ENCODE results near the gene CDH16.

CDH16 gene

DNA sequence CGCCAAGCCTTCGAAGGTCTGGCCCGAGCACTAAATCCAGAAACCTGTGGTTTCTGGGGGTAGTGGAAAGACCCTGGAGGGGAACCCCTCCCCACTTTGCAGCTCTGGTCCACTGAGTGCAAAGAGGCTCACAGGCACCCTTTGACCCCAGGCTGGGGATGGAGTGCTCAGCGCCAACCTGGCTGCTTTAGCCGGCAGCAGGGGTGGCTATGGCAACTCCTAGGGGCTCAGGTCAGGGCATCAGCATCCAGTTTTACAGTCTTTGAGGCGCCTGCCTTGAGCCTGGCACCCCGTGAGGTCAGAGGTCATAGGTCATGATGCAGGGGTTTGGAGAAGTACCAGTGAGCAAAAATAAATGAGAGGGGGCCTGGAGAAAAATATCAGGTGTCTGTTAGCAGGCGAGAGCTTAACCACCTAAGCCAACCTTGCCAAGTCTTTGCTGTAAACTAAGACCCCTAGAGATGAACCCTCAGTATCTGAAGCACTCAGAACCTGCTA, 56.6 kb downstream of the CDH16 start:
- TF ChIP-seq POLR2AphosphoS5 (IDR thresholded peaks at IDR 0.05; ENCODE audit: low read depth, low read length) (no peak), TAF1 (IDR thresholded peaks at IDR 0.05; ENCODE audit: borderline replicate concordance, insufficient read depth, low read length) (no peak), SIN3A (IDR thresholded peaks at IDR 0.05; ENCODE audit: borderline replicate concordance, insufficient read depth, low read length) (no peak), FOXP2 (optimal IDR thresholded peaks at IDR 0.05; ENCODE audit: borderline replicate concordance, extremely low read depth, extremely low read length, insufficient read depth) (no peak)
- TF ChIP-seq, protein P1, sequence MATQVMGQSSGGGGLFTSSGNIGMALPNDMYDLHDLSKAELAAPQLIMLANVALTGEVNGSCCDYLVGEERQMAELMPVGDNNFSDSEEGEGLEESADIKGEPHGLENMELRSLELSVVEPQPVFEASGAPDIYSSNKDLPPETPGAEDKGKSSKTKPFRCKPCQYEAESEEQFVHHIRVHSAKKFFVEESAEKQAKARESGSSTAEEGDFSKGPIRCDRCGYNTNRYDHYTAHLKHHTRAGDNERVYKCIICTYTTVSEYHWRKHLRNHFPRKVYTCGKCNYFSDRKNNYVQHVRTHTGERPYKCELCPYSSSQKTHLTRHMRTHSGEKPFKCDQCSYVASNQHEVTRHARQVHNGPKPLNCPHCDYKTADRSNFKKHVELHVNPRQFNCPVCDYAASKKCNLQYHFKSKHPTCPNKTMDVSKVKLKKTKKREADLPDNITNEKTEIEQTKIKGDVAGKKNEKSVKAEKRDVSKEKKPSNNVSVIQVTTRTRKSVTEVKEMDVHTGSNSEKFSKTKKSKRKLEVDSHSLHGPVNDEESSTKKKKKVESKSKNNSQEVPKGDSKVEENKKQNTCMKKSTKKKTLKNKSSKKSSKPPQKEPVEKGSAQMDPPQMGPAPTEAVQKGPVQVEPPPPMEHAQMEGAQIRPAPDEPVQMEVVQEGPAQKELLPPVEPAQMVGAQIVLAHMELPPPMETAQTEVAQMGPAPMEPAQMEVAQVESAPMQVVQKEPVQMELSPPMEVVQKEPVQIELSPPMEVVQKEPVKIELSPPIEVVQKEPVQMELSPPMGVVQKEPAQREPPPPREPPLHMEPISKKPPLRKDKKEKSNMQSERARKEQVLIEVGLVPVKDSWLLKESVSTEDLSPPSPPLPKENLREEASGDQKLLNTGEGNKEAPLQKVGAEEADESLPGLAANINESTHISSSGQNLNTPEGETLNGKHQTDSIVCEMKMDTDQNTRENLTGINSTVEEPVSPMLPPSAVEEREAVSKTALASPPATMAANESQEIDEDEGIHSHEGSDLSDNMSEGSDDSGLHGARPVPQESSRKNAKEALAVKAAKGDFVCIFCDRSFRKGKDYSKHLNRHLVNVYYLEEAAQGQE (IDR thresholded peaks at IDR 0.05; ENCODE audit: insufficient read depth in 1 of 2, low read depth in 2 of 2, low read length in 2 of 2) = no peak

DNA sequence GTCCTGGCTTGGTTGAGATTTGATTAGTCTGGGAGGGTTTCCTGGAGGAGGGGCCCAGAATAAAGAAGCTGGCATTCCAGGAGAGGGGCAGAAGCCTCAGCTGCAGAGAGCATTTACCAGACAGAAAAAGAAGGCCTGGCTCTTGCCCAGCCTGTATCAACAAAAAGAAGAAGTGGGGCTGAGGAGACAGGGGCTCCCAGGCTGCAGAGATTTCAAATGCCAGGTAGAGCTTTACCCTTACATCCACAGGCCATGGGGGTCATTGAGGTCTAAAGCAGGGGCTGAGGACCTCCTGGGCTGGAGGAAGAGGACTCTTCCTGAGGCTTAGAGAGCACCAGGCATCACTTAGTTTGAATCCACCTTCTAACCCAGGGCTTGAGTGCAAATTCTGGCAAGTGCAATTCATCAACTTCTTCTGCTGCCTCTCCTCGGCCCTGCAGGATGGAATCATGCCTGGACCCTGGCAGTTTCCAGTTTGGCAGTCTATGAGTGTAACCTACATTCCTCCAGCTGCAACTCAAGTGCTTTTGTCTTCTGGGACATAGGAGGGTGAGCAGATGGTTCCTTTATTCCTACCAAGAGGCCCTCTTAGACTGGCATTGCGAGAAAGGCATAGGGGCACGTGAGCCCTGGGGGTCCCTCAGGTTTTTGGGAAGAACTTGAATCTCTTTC, 59.2 kb downstream of the CDH16 start:
- TF ChIP-seq TAF1 (IDR thresholded peaks at IDR 0.05; ENCODE audit: borderline replicate concordance, insufficient read depth, low read length) (no peak), SIN3A (IDR thresholded peaks at IDR 0.05; ENCODE audit: borderline replicate concordance, insufficient read depth, low read length) (no peak), FOXP2 (optimal IDR thresholded peaks at IDR 0.05; ENCODE audit: borderline replicate concordance, extremely low read depth, extremely low read length, insufficient read depth) (no peak), POLR2AphosphoS5 (IDR thresholded peaks at IDR 0.05; ENCODE audit: low read depth, low read length) (no peak)
- TF ChIP-seq, protein P1 (IDR thresholded peaks at IDR 0.05; ENCODE audit: insufficient read depth in 1 of 2, low read depth in 2 of 2, low read length in 2 of 2) = no peak

DNA sequence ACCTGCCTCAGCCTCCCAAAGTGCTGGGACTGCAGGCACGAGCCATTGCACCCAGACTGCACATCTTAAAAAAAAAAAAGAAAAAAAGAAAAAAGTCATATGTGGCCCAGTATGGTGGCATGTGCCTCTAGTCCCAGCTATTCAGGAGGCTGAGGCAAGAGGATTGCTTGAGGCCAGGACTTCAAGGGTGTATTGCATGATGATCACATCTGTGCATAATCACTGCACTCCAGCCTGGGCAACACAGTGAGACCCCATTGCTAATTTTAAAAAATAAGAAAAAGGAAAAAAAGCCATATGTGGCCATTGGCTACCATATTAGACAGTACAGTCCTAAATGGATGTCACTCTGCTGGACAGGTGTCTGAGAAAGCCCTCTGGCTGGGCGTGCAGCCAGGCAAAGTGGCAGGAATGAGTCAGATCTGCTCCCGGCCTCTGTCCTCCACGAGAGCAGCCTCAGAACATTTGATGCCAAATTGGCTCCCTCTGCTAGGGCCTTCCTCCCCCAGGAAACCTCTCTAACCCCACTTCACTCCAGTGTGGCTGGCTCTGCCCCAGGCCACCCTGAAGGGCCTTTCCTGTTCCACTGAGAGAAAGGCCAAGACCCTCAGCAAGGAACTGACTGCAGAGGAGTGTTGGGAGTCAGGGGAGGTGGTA, 59.8 kb downstream of the CDH16 start:
- TF ChIP-seq FOXP2 (optimal IDR thresholded peaks at IDR 0.05; ENCODE audit: borderline replicate concordance, extremely low read depth, extremely low read length, insufficient read depth) (no peak), SIN3A (IDR thresholded peaks at IDR 0.05; ENCODE audit: borderline replicate concordance, insufficient read depth, low read length) (no peak), TAF1 (IDR thresholded peaks at IDR 0.05; ENCODE audit: borderline replicate concordance, insufficient read depth, low read length) (no peak), POLR2AphosphoS5 (IDR thresholded peaks at IDR 0.05; ENCODE audit: low read depth, low read length) (no peak)
- TF ChIP-seq, protein P1 (IDR thresholded peaks at IDR 0.05; ENCODE audit: insufficient read depth in 1 of 2, low read depth in 2 of 2, low read length in 2 of 2) = no peak
